Endothelial cell of umbilical vein (primary cell): ENCODE results near the gene NLGN1. TPM values are rescaled to one million over a fixed set of nuclear protein-coding genes. Genes with fewer than 3 reads are reported as not detected.

Experiments used
- BruUV-seq: library from RNA; stranded (reverse); fragments of 400-500 nt; replicated peaks from 2 replicates; lab custom pipeline; 2021; lab: Mats Ljungman, UMichigan
- CTCF ChIA-PET: fragments of 300-600, 350-600 bp; sonication (Branson Sonifier 250); formaldehyde crosslinking; loops from one replicate; lab custom pipeline; 2021; ENCODE audit warnings: antibody characterized with exemption, inconsistent platforms; lab: Charles Lee
- POLR2A ChIA-PET: fragments of 300-600, 350-600 bp; sonication (Branson Sonifier 250); formaldehyde crosslinking; loops from one replicate; lab custom pipeline; 2021; ENCODE audit warnings: antibody characterized with exemption, inconsistent platforms; lab: Charles Lee
- DNase-seq: peaks from one replicate; pipeline ENCODE4 v3.0.0-alpha.2; 2011; ENCODE audit warnings: low read depth, low spot score
- FAIRE-seq: peaks from 2 replicates; lab custom pipeline; 2011; peaks lifted over from hg19 to GRCh38; lab: Jason Lieb, UNC
- H2AFZ ChIP-seq: 2 replicates; pipeline ENCODE4 v1.6.0; 2012; ENCODE audit warnings: low read depth, low read length, control low read depth, inconsistent platforms
- H3K27ac ChIP-seq: 2 replicates; pipeline ENCODE4 v1.5.1; 2011; ENCODE audit warnings: low read depth, mild to moderate bottlenecking, control low read depth, low read length, moderate library complexity; ENCODE audit not compliant: insufficient read depth
- H3K27me3 ChIP-seq, 2 experiments: 2 replicates each; pipeline versions ENCODE4 v1.6.0 to v1.6.1; 2011; ENCODE audit warnings: low read length in 2 of 2, mixed read lengths in 1 of 2; ENCODE audit not compliant: control insufficient read depth in 2 of 2, insufficient read depth in 2 of 2
- H3K36me3 ChIP-seq, 2 experiments: 2 replicates in 1 of 2; 3 replicates in 1 of 2; pipeline ENCODE4 v1.5.1; 2011; ENCODE audit warnings: low read length in 2 of 2, mild to moderate bottlenecking in 1 of 2, moderate library complexity in 1 of 2; ENCODE audit not compliant: control insufficient read depth in 2 of 2, insufficient read depth in 2 of 2; ENCODE audit errors: extremely low read depth in 1 of 2
- H3K4me1 ChIP-seq: 3 replicates; pipeline ENCODE4 v1.5.1; 2011; ENCODE audit warnings: mild to moderate bottlenecking, low read length; ENCODE audit not compliant: control insufficient read depth, insufficient read depth; ENCODE audit errors: extremely low read depth
- H3K4me2 ChIP-seq: 2 replicates; pipeline ENCODE4 v1.6.1; 2011; ENCODE audit warnings: low read length, control low read depth, mixed read lengths; ENCODE audit not compliant: insufficient read depth
- H3K4me3 ChIP-seq, 3 experiments: fragments of 200-600 bp in 1 of 3; sonication (generic), shearing (Covaris generic) in 1 of 3; replicated peaks in 1 of 3; 2 replicates each; pipeline ENCODE4 v1.5.1; 2011 to 2016; ENCODE audit warnings: control low read depth in 3 of 3, low read length in 3 of 3, mild to moderate bottlenecking in 2 of 3, inconsistent platforms in 1 of 3, low read depth in 1 of 3, moderate library complexity in 1 of 3; ENCODE audit not compliant: insufficient read depth in 1 of 3
- H3K79me2 ChIP-seq: 2 replicates; pipeline ENCODE4 v1.6.0; 2012; ENCODE audit warnings: low read length, inconsistent platforms; ENCODE audit not compliant: control insufficient read depth, insufficient read depth
- H3K9ac ChIP-seq: replicated peaks from 2 replicates; pipeline ENCODE3; 2011; ENCODE audit warnings: low read length, control low read depth; ENCODE audit not compliant: insufficient read depth; ENCODE audit errors: extremely low read depth
- H3K9me1 ChIP-seq: replicated peaks from 3 replicates; pipeline ENCODE4 v1.6.0; 2011; ENCODE audit warnings: mild to moderate bottlenecking, low read length; ENCODE audit not compliant: control insufficient read depth, insufficient read depth; ENCODE audit errors: extremely low read depth
- H3K9me3 ChIP-seq: replicated peaks from 2 replicates; pipeline ENCODE4 v1.5.1; 2012; ENCODE audit warnings: low read length, inconsistent platforms; ENCODE audit not compliant: control insufficient read depth, insufficient read depth
- H4K20me1 ChIP-seq: replicated peaks from 2 replicates; pipeline ENCODE3; 2011; ENCODE audit warnings: mild to moderate bottlenecking, low read length; ENCODE audit not compliant: control insufficient read depth, insufficient read depth; ENCODE audit errors: extremely low read depth
- CTCF ChIP-seq, 2 donors: IDR thresholded peaks; 1 replicate in 1 of 2; 2 replicates in 1 of 2; pipeline ENCODE4 v1.5.1; 2011; ENCODE audit warnings: low read length in 2 of 2, mild to moderate bottlenecking in 2 of 2, moderate library complexity in 2 of 2, control low read depth in 1 of 2, inconsistent platforms in 1 of 2, low read depth in 1 of 2; ENCODE audit not compliant: insufficient read depth in 1 of 2; ENCODE audit errors: extremely low read depth in 1 of 2
- EZH2 ChIP-seq: IDR thresholded peaks from 2 replicates; pipeline ENCODE4 v1.6.1; 2012; ENCODE audit warnings: borderline replicate concordance, low read depth, mild to moderate bottlenecking, moderate library complexity, low read length, inconsistent platforms; ENCODE audit not compliant: severe bottlenecking
- FOS ChIP-seq: IDR thresholded peaks from 2 replicates; pipeline ENCODE4 v1.6.1; 2011; ENCODE audit warnings: mild to moderate bottlenecking, low read length, moderate library complexity, borderline replicate concordance; ENCODE audit not compliant: insufficient read depth
- GATA2 ChIP-seq: IDR thresholded peaks from 2 replicates; pipeline ENCODE4 v1.7.0; 2011; ENCODE audit warnings: low read depth, mild to moderate bottlenecking, moderate library complexity, mixed read lengths, low read length; ENCODE audit not compliant: insufficient read length, insufficient read depth
- JUN ChIP-seq: IDR thresholded peaks from 2 replicates; pipeline ENCODE4 v1.6.1; 2011; ENCODE audit warnings: borderline replicate concordance, low read depth; ENCODE audit not compliant: insufficient read length, insufficient read depth
- MAX ChIP-seq: IDR thresholded peaks from 2 replicates; pipeline ENCODE4 v1.6.1; 2011; ENCODE audit not compliant: insufficient read depth, insufficient read length
- MYC ChIP-seq: IDR thresholded peaks from one replicate; pipeline ENCODE4 v1.6.1; 2011; ENCODE audit warnings: mild to moderate bottlenecking, low read depth, low read length
- POLR2A ChIP-seq: IDR thresholded peaks from 2 replicates; pipeline ENCODE4 v1.6.1; 2012; ENCODE audit warnings: low read depth, mild to moderate bottlenecking, control low read depth, low read length
- POLR2AphosphoS5 ChIP-seq: IDR thresholded peaks from 2 replicates; pipeline ENCODE4 v1.6.1; 2012; ENCODE audit warnings: low read depth, mild to moderate bottlenecking, control low read depth, low read length, moderate library complexity; ENCODE audit not compliant: insufficient read depth
- dilution Hi-C: fragments of 300-500 bp; cut with MboI; formaldehyde crosslinking; loops from one replicate; pipeline ENCODE4 v1.15.0; 2019; ENCODE audit warnings: low sequenced_read_pairs; ENCODE audit not compliant: extremely low pct_ligation_motif_present
- intact Hi-C: fragments of 100-400 bp; cut with micrococcal nuclease; formaldehyde crosslinking; loops from one replicate; pipeline ENCODE4 v1.10.0; 2022
- polyA plus RNA-seq, 4 experiments: library from polyadenylated mRNA; depleted of rRNA in 3 of 4; stranded (reverse) in 3 of 4; unstranded in 1 of 4; fragments of >200 nt; gene quantifications; 2 replicates each; pipeline versions ENCODE4 v1.2.1 to v1.2.3, GENCODE V29; 2011 to 2012; ENCODE audit warnings: missing spikeins in 1 of 4
- total RNA-seq: library from RNA; stranded (reverse); gene quantifications from 2 replicates; pipeline ENCODE4 v1.2.3, GENCODE V29; 2021

The NLGN1 gene
- total and polyA plus RNA-seq, 2 donors (not counting 3 experiments of a cell fraction or from before 2014, with no cell fraction given) = 7.9 to 16.3 TPM

GRCh38 chr3:173958805-173959204 lies 561.3 kb downstream of the NLGN1 start:
- dilution Hi-C loops (no loop called here), intact Hi-C loops (no loop called here)
- CTCF ChIA-PET = interaction anchor here (1.1 kb wide), 1 partner anchor 10 kb away, joined by 3 read pairs; no protein-coding TSS in a partner anchor
- no peaks in the 10 kb centered on the region for H3K79me2 ChIP-seq
- no peak overlapping the region for H2AFZ ChIP-seq
- no peak overlapping the region for H3K4me3 ChIP-seq
- no peak overlapping the region for H3K27ac ChIP-seq
- no peaks in the 10 kb centered on the region for H3K27me3 ChIP-seq
- FAIRE-seq (no peak), DNase-seq (no peak)
- no peak overlapping the region for H3K9ac ChIP-seq
- H3K4me1 ChIP-seq = no peaks in the 10 kb centered on the region
- no peak for TF ChIP-seq GATA2
- no peaks in the 10 kb centered on the region for H3K9me3 ChIP-seq
- POLR2A ChIA-PET = no interaction called here
- no peak overlapping the region for H3K4me2 ChIP-seq
- BruUV-seq = no TSS peak
- no peaks in the 10 kb centered on the region for H4K20me1 ChIP-seq
- no peaks in the 10 kb centered on the region for H3K36me3 ChIP-seq
- H3K9me1 ChIP-seq = no peaks in the 10 kb centered on the region

- Histone ChIP-seq H3K9me3 (no peaks in the 10 kb centered on the region), H3K36me3 (no peaks in the 10 kb centered on the region), H3K4me2 (no peak overlapping the region), H3K27me3 (no peaks in the 10 kb centered on the region), H3K4me1 (no peaks in the 10 kb centered on the region), H3K79me2 (no peaks in the 10 kb centered on the region), H3K27ac (no peak overlapping the region), H3K9me1 (no peaks in the 10 kb centered on the region), H2AFZ (no peak overlapping the region), H3K9ac (no peak overlapping the region), H4K20me1 (no peaks in the 10 kb centered on the region), H3K4me3 (no peak overlapping the region)
- ChIA-PET CTCF (no interaction called here), POLR2A (no interaction called here)
- DNase-seq = no peak
- TF ChIP-seq JUN (no peak), GATA2 (no peak), POLR2AphosphoS5 (no peak), MYC (no peak), CTCF (IDR thresholded peaks at IDR 0.05; ENCODE audit: extremely low read depth in 1 of 2, insufficient read depth in 1 of 2, low read depth in 1 of 2, low read length in 2 of 2) (no peak), MAX (no peak), EZH2 (no peak), POLR2A (no peak), FOS (no peak)
- no TSS peak for BruUV-seq
- no peak for FAIRE-seq
- intact Hi-C loops (no loop called here), dilution Hi-C loops (no loop called here)
Measured at GRCh38 chr3:173970281-173970680, 572.7 kb downstream of the NLGN1 start.
